ENCODE measurements around the gene CACNA1I. TPM values are rescaled to one million over a fixed set of nuclear protein-coding genes. Genes with fewer than 3 reads are reported as not detected.

CACNA1I gene
- total and polyA plus RNA-seq, 7 donors = 0.01 to 0.14 (median 0.04) TPM; not detected in 2

DNA sequence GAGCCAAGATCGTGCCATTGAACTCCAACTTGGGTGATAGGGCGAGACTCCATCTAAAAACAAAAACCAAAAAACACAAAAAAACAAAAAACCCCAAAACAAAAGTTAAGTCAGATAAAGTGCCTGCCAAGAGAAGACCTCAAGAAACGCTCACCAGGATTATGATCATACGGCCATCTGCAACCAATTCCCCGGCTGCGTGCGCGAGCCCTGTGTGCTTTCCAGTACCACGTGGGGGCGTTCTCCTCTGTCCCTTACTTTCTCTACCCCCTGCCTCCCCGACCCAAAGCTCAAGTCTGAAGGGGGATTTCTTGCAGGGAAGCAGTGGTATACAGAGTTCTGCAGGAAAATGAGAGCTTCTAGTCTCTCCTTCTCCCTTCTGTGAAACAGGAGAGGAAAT, 27.5 kb upstream of the CACNA1I start:
- TF ChIP-seq, protein P1, sequence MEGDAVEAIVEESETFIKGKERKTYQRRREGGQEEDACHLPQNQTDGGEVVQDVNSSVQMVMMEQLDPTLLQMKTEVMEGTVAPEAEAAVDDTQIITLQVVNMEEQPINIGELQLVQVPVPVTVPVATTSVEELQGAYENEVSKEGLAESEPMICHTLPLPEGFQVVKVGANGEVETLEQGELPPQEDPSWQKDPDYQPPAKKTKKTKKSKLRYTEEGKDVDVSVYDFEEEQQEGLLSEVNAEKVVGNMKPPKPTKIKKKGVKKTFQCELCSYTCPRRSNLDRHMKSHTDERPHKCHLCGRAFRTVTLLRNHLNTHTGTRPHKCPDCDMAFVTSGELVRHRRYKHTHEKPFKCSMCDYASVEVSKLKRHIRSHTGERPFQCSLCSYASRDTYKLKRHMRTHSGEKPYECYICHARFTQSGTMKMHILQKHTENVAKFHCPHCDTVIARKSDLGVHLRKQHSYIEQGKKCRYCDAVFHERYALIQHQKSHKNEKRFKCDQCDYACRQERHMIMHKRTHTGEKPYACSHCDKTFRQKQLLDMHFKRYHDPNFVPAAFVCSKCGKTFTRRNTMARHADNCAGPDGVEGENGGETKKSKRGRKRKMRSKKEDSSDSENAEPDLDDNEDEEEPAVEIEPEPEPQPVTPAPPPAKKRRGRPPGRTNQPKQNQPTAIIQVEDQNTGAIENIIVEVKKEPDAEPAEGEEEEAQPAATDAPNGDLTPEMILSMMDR (IDR thresholded peaks at IDR 0.05) = no peak
- WGBS, 3 donors = 16 to 19% (median 17%) methylated on average over 11 of the region's 11 CpGs
- Histone ChIP-seq H3K4me1 (no peaks in the 10 kb centered on the region), H3K27ac (no peak overlapping the region), H3K4me3 (no peak overlapping the region), H3K9me3 (no peaks in the 10 kb centered on the region), H3K27me3 (ENCODE audit: insufficient read depth in 3 of 3, low read length in 2 of 3) (peaks cover 0 to 45% (median 14%) of the 10 kb centered on the region in 3 donors), H3K36me3 (ENCODE audit: insufficient read depth in 1 of 2, low read depth in 1 of 2) (no peaks in the 10 kb centered on the region)
- DNase-seq (no peak), ATAC-seq (no peak)
- intact Hi-C loops (cut with DNase I) = no loop called here

DNA sequence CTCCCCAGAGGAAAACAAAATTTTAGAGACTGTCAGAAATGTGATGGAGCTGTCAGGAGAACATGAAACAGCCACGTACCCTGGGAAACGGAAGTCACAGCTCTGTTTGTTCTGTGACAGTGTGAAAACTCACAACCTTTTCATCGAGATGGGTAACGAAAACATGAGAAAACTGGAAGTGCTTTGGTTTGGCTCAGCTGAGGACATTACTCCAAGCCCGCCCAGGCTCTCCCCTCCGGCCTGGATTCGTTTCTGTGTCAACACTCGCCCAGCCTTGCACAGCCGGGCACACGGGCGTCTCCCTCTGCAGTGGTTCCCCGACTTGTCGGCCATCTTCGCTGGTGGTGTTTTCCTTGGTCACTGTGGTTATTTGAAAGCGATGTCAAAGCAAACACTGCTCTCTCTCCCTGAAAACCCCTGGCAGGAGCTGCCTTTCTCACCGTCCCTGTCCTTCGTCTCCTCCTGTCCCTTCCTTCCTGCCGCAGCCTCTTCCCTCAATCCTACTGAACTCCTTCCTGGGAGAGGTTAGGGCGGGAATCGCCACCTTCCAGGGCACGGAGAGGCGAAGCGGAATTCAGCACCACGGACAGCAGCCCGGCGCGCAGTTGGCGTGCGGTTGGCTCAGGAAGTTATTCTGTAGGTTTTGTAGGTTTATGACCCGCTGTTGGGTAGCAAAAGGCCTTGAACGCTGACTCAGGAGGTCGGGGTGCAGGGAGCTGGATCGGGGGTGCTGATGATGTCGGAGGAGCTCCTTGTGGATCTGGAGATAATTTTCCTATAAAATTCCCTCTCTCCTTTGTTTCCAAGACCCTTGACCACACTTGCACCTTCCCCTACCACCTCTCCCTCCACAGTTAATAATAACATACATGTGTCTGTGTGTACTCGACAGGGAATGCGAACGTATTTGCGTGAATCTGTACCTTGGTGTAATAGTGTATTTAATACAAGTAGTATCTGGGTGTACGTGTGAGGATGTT, 24.9 kb upstream of the CACNA1I start:
- Histone ChIP-seq H3K4me1 (no peaks in the 10 kb centered on the region), H3K36me3 (ENCODE audit: insufficient read depth in 1 of 2, low read depth in 1 of 2) (no peaks in the 10 kb centered on the region), H3K9me3 (no peaks in the 10 kb centered on the region), H3K27ac (no peak overlapping the region), H3K27me3 (ENCODE audit: insufficient read depth in 3 of 3, low read length in 2 of 3) (peaks cover 0 to 68% (median 19%) of the 10 kb centered on the region in 3 donors), H3K4me3 (no peak overlapping the region)
- DNase-seq (peak; percentile 41 to 69), ATAC-seq (peak in 3 of 4 donors; percentile 43 to 70 (median 61))
- intact Hi-C loops (cut with DNase I) = no loop called here
- 25% methylated on average over 39 of the region's 39 CpGs for WGBS, 3 donors
- TF ChIP-seq, protein P1 (IDR thresholded peaks at IDR 0.05) = no peak

DNA sequence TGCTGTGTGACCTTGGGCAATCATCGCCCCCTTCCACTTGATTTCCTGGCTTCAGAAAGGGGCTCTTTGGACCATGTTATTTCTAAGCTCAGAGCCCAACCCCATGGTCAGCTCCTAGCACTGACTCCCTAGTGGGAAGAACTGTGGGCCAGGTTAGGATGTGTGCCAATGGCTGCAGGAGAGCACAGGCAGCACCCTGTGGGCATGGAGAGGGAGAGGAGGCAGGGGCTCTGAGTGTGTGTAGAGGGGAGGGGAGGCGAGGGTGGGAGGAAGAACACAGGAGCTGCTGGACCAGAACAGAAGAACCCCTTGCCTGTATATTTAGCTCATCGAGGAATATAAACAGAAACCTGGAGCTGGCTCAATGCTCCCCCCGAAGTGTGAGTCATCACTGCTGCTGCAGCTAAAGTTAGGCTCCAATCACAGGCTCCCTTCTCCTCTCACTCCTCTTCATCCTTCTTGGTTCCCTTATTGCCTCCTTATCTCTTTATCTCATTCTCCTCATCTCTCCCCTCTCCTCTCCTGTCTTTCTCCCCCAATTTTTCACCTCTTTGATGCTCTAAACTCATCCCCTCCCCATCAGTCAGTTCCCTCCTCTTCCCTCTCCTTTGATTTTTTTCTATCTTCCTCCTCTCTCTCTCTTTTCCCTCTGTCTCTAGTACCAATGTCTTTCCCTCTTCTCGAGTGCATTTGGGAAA, 23.5 kb upstream of the CACNA1I start:
- H3K9me3 ChIP-seq = no peaks in the 10 kb centered on the region
- no peaks in the 10 kb centered on the region for H3K36me3 ChIP-seq (ENCODE audit: insufficient read depth in 1 of 2, low read depth in 1 of 2)
- TF ChIP-seq, protein P1 (IDR thresholded peaks at IDR 0.05) = no peak
- ATAC-seq (peak in 1 of 4 donors; percentile 34), DNase-seq (peak in 1 of 2 donors; percentile 16)
- H3K27me3 ChIP-seq (ENCODE audit: insufficient read depth in 3 of 3, low read length in 2 of 3) = peaks cover 0 to 75% (median 22%) of the 10 kb centered on the region in 3 donors
- H3K4me3 ChIP-seq = no peak overlapping the region
- 45 to 47% (median 46%) methylated on average over 5 of the region's 5 CpGs for WGBS, 3 donors
- H3K27ac ChIP-seq = no peak overlapping the region
- intact Hi-C loops (cut with DNase I) = no loop called here
- H3K4me1 ChIP-seq = no peaks in the 10 kb centered on the region

DNA sequence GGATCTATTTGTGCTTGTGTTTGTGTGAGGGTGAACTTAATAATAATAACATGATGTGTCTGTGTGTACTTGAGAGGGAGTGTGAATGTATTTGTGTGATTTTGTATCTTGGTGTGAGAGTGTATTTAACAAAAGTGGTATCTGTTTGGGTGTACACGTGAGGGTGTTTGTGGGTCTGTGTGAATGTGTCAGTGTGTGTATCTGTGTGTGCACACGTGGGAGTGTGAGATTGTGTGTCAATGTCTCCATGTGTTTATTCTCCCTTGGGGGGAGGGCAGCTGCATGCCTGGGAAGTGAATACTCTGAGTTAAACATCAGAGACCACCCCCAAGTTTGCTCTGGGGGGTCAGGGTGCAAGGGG, 23.0 kb upstream of the CACNA1I start:
- Histone ChIP-seq H3K4me1 (no peaks in the 10 kb centered on the region), H3K9me3 (no peaks in the 10 kb centered on the region), H3K4me3 (no peak overlapping the region), H3K36me3 (ENCODE audit: insufficient read depth in 1 of 2, low read depth in 1 of 2) (no peaks in the 10 kb centered on the region), H3K27me3 (ENCODE audit: insufficient read depth in 3 of 3, low read length in 2 of 3) (peaks cover 0 to 72% (median 22%) of the 10 kb centered on the region in 3 donors), H3K27ac (no peak overlapping the region)
- intact Hi-C loops (cut with DNase I) = no loop called here
- ATAC-seq = no peak
- no peak for DNase-seq
- whole genome bisulfite sequencing, 3 donors = 33 to 45% (median 37%) methylated on average over 2 of the region's 2 CpGs
- TF ChIP-seq, protein P1 (IDR thresholded peaks at IDR 0.05) = no peak

All from psoas muscle (tissue), 8 donors.